Erythroblast (primary cell): Measurements from ENCODE around the gene PTGR3.

Experiments
- GATA1 ChIP-seq: IDR thresholded peaks from 2 replicates; pipeline ENCODE4 v1.6.1; 2011; ENCODE audit warnings: low read depth, mild to moderate bottlenecking, control low read depth, low read length, moderate library complexity
- POLR2A ChIP-seq: IDR thresholded peaks from 2 replicates; pipeline ENCODE4 v1.6.1; 2011; ENCODE audit warnings: mild to moderate bottlenecking, low read length

- TF ChIP-seq POLR2A (no peak), GATA1 (no peak)
These were observed 41.0 kb downstream of the PTGR3 start for GRCh38 chr18:75167759-75168618.
